Loucy (cell line): ENCODE results near the gene CD300A.

ENCODE experiments used
- H2AFZ ChIP-seq: fragments of 200-600 bp; sonication (generic); 2 replicates; pipeline ENCODE4 v1.6.0; 2016; ENCODE audit warnings: antibody characterized with exemption, mild to moderate bottlenecking, low read length, moderate library complexity
- H3F3A ChIP-seq: fragments of 200-600 bp; 2 replicates; pipeline ENCODE4 v1.6.0; 2016; ENCODE audit warnings: antibody characterized with exemption, low read depth, mild to moderate bottlenecking
- H3K27me3 ChIP-seq: fragments of 200-600 bp; sonication (generic); 2 replicates; pipeline ENCODE4 v1.6.1; 2014; ENCODE audit warnings: low read length, mild to moderate bottlenecking; ENCODE audit not compliant: insufficient read depth, poor library complexity, severe bottlenecking
- H3K36me3 ChIP-seq: fragments of 200-600 bp; sonication (generic); 2 replicates; pipeline ENCODE4 v1.6.1; 2016; ENCODE audit warnings: low read length; ENCODE audit not compliant: insufficient read depth
- H3K4me1 ChIP-seq: fragments of 200-600 bp; sonication (generic); 2 replicates; pipeline ENCODE4 v1.5.1; 2014; ENCODE audit warnings: low read length, mild to moderate bottlenecking; ENCODE audit not compliant: insufficient read depth, poor library complexity, severe bottlenecking
- H3K4me2 ChIP-seq: fragments of 200-600 bp; sonication (generic); 2 replicates; pipeline ENCODE4 v1.6.0; 2014; ENCODE audit warnings: antibody characterized with exemption, low read length, low read depth, mild to moderate bottlenecking; ENCODE audit not compliant: poor library complexity, severe bottlenecking
- H3K4me3 ChIP-seq: fragments of 200-600 bp; sonication (generic); 2 replicates; pipeline ENCODE4 v1.5.1; 2014; ENCODE audit warnings: low read length, mild to moderate bottlenecking, mixed read lengths; ENCODE audit not compliant: poor library complexity, severe bottlenecking
- H3K79me2 ChIP-seq: fragments of 200-600 bp; sonication (generic); 2 replicates; pipeline ENCODE4 v1.6.1; 2014; ENCODE audit warnings: low read length; ENCODE audit not compliant: insufficient read depth
- H3K9ac ChIP-seq: fragments of 200-600 bp; sonication (generic); 2 replicates; pipeline ENCODE4 v1.6.0; 2014; ENCODE audit warnings: mild to moderate bottlenecking, low read depth, low read length, moderate library complexity; ENCODE audit not compliant: poor library complexity, severe bottlenecking
- H3K9me2 ChIP-seq: fragments of 200-600 bp; sonication (generic); replicated peaks from 2 replicates; pipeline ENCODE4 v1.6.1; 2016; ENCODE audit warnings: low read depth, low read length, mixed read lengths
- H3K9me3 ChIP-seq: fragments of 200-600 bp; sonication (generic); 2 replicates; pipeline ENCODE4 v1.6.1; 2014; ENCODE audit warnings: mild to moderate bottlenecking, antibody characterized with exemption, low read length, low read depth; ENCODE audit not compliant: insufficient read depth
- H4K20me1 ChIP-seq: fragments of 200-600 bp; sonication (generic); 2 replicates; pipeline ENCODE4 v1.6.0; 2014; ENCODE audit warnings: antibody characterized with exemption, low read length, mild to moderate bottlenecking; ENCODE audit not compliant: insufficient read depth, poor library complexity, severe bottlenecking
- CTCF ChIP-seq: fragments of 200-600 bp; sonication (generic); conservative IDR thresholded peaks from 2 replicates; pipeline ENCODE4 v1.5.1; 2014; ENCODE audit warnings: mild to moderate bottlenecking, antibody characterized with exemption, low read length
- EZH2phosphoT487 ChIP-seq: fragments of 200-600 bp; IDR thresholded peaks from 2 replicates; pipeline ENCODE4 v1.6.1; 2018; ENCODE audit warnings: antibody characterized with exemption, mild to moderate bottlenecking, moderate library complexity, borderline replicate concordance

CD300A gene

GRCh38 chr17:74467221-74467951 lies 952 bp downstream of the CD300A start:
- Histone ChIP-seq H3K79me2 (no peaks in the 10 kb centered on the region), H4K20me1 (no peaks in the 10 kb centered on the region), H3K4me1 (peaks cover 14% of the 10 kb centered on the region), H3K4me2 (no peak overlapping the region), H3K9ac (no peak overlapping the region), H3K4me3 (no peak overlapping the region), H3K9me2 (no peaks in the 10 kb centered on the region), H3F3A (0 out of 2 replicates have a peak, but pooled peaks cover 3% of the 10 kb centered on the region), H3K36me3 (no peaks in the 10 kb centered on the region), H3K9me3 (no peaks in the 10 kb centered on the region), H2AFZ (no peak overlapping the region), H3K27me3 (peaks cover 59% of the 10 kb centered on the region)
- TF ChIP-seq CTCF = no peak
- TF ChIP-seq EZH2phosphoT487 = no peak

GRCh38 chr17:74471341-74471740 lies 4.9 kb downstream of the CD300A start:
- no peak for TF ChIP-seq CTCF
- no peak for TF ChIP-seq EZH2phosphoT487
- no peaks in the 10 kb centered on the region for H3K9me2 ChIP-seq
- H3K79me2 ChIP-seq = no peaks in the 10 kb centered on the region
- no peaks in the 10 kb centered on the region for H3F3A ChIP-seq
- peaks cover 38% of the 10 kb centered on the region for H3K27me3 ChIP-seq
- no peaks in the 10 kb centered on the region for H3K4me1 ChIP-seq
- no peaks in the 10 kb centered on the region for H4K20me1 ChIP-seq
- no peaks in the 10 kb centered on the region for H3K36me3 ChIP-seq
- H2AFZ ChIP-seq = no peak overlapping the region
- H3K9ac ChIP-seq = no peak overlapping the region
- H3K9me3 ChIP-seq = 0 out of 2 replicates have a peak, but pooled peaks cover 2% of the 10 kb centered on the region
- no peak overlapping the region for H3K4me2 ChIP-seq
- H3K4me3 ChIP-seq = no peak overlapping the region

- no peak for TF ChIP-seq CTCF
- no peak for TF ChIP-seq EZH2phosphoT487
- H3K4me3 ChIP-seq = no peak overlapping the region
- no peak overlapping the region for H3K4me2 ChIP-seq
- H3K9ac ChIP-seq = no peak overlapping the region
- H3K36me3 ChIP-seq = no peaks in the 10 kb centered on the region
- no peaks in the 10 kb centered on the region for H4K20me1 ChIP-seq
- H3K9me2 ChIP-seq = no peaks in the 10 kb centered on the region
- 0 out of 2 replicates have a peak, but pooled peaks cover 2% of the 10 kb centered on the region for H3K9me3 ChIP-seq
- H3K4me1 ChIP-seq = no peaks in the 10 kb centered on the region
- peaks cover 26% of the 10 kb centered on the region for H3K27me3 ChIP-seq
- no peaks in the 10 kb centered on the region for H3K79me2 ChIP-seq
- no peaks in the 10 kb centered on the region for H3F3A ChIP-seq
- no peak overlapping the region for H2AFZ ChIP-seq
These were observed 6.5 kb downstream of the CD300A start for GRCh38 chr17:74472890-74473289.
